HCT116 (cell line): ENCODE data around the gene PRSS2. TPM values are rescaled to one million over a fixed set of nuclear protein-coding genes. Genes with fewer than 3 reads are reported as not detected.

Experiments
- total RNA-seq: library from RNA; stranded (reverse); gene quantifications from one replicate; pipeline ENCODE4 v1.2.1, GENCODE V29; 2021; ENCODE audit not compliant: unreplicated experiment

PRSS2 gene
- total RNA-seq, 1 experiment from 2014 or later: 36.8 TPM

Other genes starting within 250 kb of the PRSS2 start
- 14.6 TPM for gene PRSS1, start 21.5 kb upstream of the PRSS2 start, total RNA-seq
- 12.6 TPM for gene EPHB6, start 84.1 kb downstream of the PRSS2 start, total RNA-seq
- 1.7 TPM for gene TRPV6, start 114.8 kb downstream of the PRSS2 start, total RNA-seq
- not detected for gene TRPV5, start 162.8 kb downstream of the PRSS2 start, total RNA-seq
- not detected for gene LLCFC1, start 168.5 kb downstream of the PRSS2 start, total RNA-seq
- 0.91 TPM for gene KEL, start 191.4 kb downstream of the PRSS2 start, total RNA-seq